SU-DHL-6 (cell line): ENCODE measurements around the gene DNAAF5.
"Not testable (repeated sequence)": the region's sequence is repeated elsewhere in the genome, so short reads cannot be mapped to it uniquely, and the experiment has no call there.

Experiments
- H2AFZ ChIP-seq: fragments of 200-600 bp; sonication (generic); 2 replicates; pipeline ENCODE4 v1.6.1; 2014; ENCODE audit warnings: low read depth, mild to moderate bottlenecking, moderate library complexity, mixed read lengths, antibody characterized with exemption, low read length; ENCODE audit not compliant: severe bottlenecking
- H3F3A ChIP-seq: fragments of 200-600 bp; shearing (Covaris generic); 2 replicates; pipeline ENCODE4 v1.6.0; 2016; ENCODE audit warnings: antibody characterized with exemption, mild to moderate bottlenecking; ENCODE audit not compliant: insufficient read depth
- H3K27ac ChIP-seq: fragments of 200-600 bp; sonication (generic); 2 replicates; pipeline ENCODE4 v1.5.1; 2016; ENCODE audit warnings: low read depth, mild to moderate bottlenecking, low read length, moderate library complexity, mixed read lengths
- H3K27me3 ChIP-seq: fragments of 200-600 bp; sonication (generic), shearing (Covaris generic); 2 replicates; pipeline ENCODE4 v1.6.0; 2014; ENCODE audit warnings: mild to moderate bottlenecking, low read length
- H3K36me3 ChIP-seq: fragments of 200-600 bp; sonication (generic); 2 replicates; pipeline ENCODE4 v1.6.1; 2014; ENCODE audit warnings: mild to moderate bottlenecking, low read length, mixed read lengths
- H3K4me2 ChIP-seq: fragments of 300-600, 200-600 bp; shearing (Covaris generic), sonication (generic); 2 replicates; pipeline ENCODE4 v1.6.0; 2014; ENCODE audit warnings: low read length, low read depth, mild to moderate bottlenecking; ENCODE audit not compliant: poor library complexity, severe bottlenecking
- H3K4me3 ChIP-seq: fragments of 200-600 bp; sonication (generic); 2 replicates; pipeline ENCODE4 v1.5.1; 2014; ENCODE audit warnings: antibody characterized with exemption, low read length, mild to moderate bottlenecking, mixed read lengths; ENCODE audit not compliant: insufficient read depth, poor library complexity, severe bottlenecking
- H3K79me2 ChIP-seq: fragments of 200-600 bp; sonication (generic); 2 replicates; pipeline ENCODE4 v1.6.1; 2014; ENCODE audit warnings: mild to moderate bottlenecking, low read length, moderate library complexity; ENCODE audit not compliant: insufficient read depth
- H3K9ac ChIP-seq: fragments of 200-600 bp; sonication (generic); 2 replicates; pipeline ENCODE4 v1.7.0; 2014; ENCODE audit warnings: mild to moderate bottlenecking, low read length
- H3K9me2 ChIP-seq: fragments of 200-600 bp; sonication (generic); replicated peaks from 2 replicates; pipeline ENCODE4 v1.6.1; 2014; ENCODE audit warnings: low read length; ENCODE audit not compliant: insufficient read depth
- H3K9me3 ChIP-seq: fragments of 200-600 bp; sonication (generic); 2 replicates; pipeline ENCODE4 v1.6.1; 2014; ENCODE audit warnings: low read length, mixed read lengths; ENCODE audit not compliant: insufficient read depth
- H4K20me1 ChIP-seq: fragments of 200-600 bp; sonication (generic); 2 replicates; pipeline ENCODE4 v1.6.1; 2014; ENCODE audit warnings: low read depth, mild to moderate bottlenecking, antibody characterized with exemption, low read length, moderate library complexity, mixed read lengths
- CTCF ChIP-seq: fragments of 200-600 bp; sonication (generic); IDR thresholded peaks from one replicate; pipeline ENCODE4 v1.5.1; 2017; ENCODE audit warnings: antibody characterized with exemption, mild to moderate bottlenecking, low read length, moderate library complexity; ENCODE audit not compliant: insufficient read depth, poor library complexity, severe bottlenecking
- EZH2phosphoT487 ChIP-seq: fragments of 200-600 bp; sonication (generic), shearing (Covaris generic); conservative IDR thresholded peaks from 2 replicates; pipeline ENCODE4 v1.6.1; 2018; ENCODE audit warnings: mild to moderate bottlenecking, antibody characterized with exemption, low read length, moderate library complexity, mixed read lengths

Gene DNAAF5

GRCh38 chr7:800692-801091, 74.2 kb downstream of the DNAAF5 start:
- Histone ChIP-seq H2AFZ (no peak overlapping the region), H3K79me2 (no peaks in the 10 kb centered on the region), H3K9ac (no peak overlapping the region), H3F3A (no peaks in the 10 kb centered on the region), H3K27me3 (no peaks in the 10 kb centered on the region), H3K27ac (no peak overlapping the region), H3K9me3 (no peaks in the 10 kb centered on the region), H3K4me3 (no peak overlapping the region), H4K20me1 (no peaks in the 10 kb centered on the region), H3K4me2 (no peak overlapping the region), H3K36me3 (no peaks in the 10 kb centered on the region), H3K9me2 (no peaks in the 10 kb centered on the region)
- TF ChIP-seq CTCF = no peak
- TF ChIP-seq EZH2phosphoT487 = no peak

- not testable (repeated sequence) for H3K36me3 ChIP-seq, H3K27me3 ChIP-seq, H3K9me2 ChIP-seq, H3K4me3 ChIP-seq, H2AFZ ChIP-seq, H3K4me2 ChIP-seq, H3K79me2 ChIP-seq, H3F3A ChIP-seq, H3K27ac ChIP-seq, H3K9me3 ChIP-seq, H3K9ac ChIP-seq, H4K20me1 ChIP-seq
Observed at GRCh38 chr7:801351-801750, 74.9 kb downstream of the DNAAF5 start.

GRCh38 chr7:801940-802381, 75.5 kb downstream of the DNAAF5 start:
- Histone ChIP-seq H3K27me3 (no peaks in the 10 kb centered on the region), H3K4me2 (no peak overlapping the region), H3K27ac (no peak overlapping the region), H3K9me3 (no peaks in the 10 kb centered on the region), H3F3A (no peaks in the 10 kb centered on the region), H2AFZ (no peak overlapping the region), H4K20me1 (no peaks in the 10 kb centered on the region), H3K4me3 (no peak overlapping the region), H3K79me2 (no peaks in the 10 kb centered on the region), H3K36me3 (no peaks in the 10 kb centered on the region), H3K9ac (no peak overlapping the region), H3K9me2 (no peaks in the 10 kb centered on the region)
- TF ChIP-seq CTCF (no peak), EZH2phosphoT487 (no peak)

- no peaks in the 10 kb centered on the region for H3K27me3 ChIP-seq
- no peak overlapping the region for H3K9ac ChIP-seq
- H3F3A ChIP-seq = no peaks in the 10 kb centered on the region
- no peaks in the 10 kb centered on the region for H3K36me3 ChIP-seq
- no peak overlapping the region for H3K4me2 ChIP-seq
- no peak overlapping the region for H2AFZ ChIP-seq
- H3K9me2 ChIP-seq = no peaks in the 10 kb centered on the region
- no peaks in the 10 kb centered on the region for H3K79me2 ChIP-seq
- no peak for TF ChIP-seq EZH2phosphoT487
- TF ChIP-seq CTCF = no peak
- H3K9me3 ChIP-seq = no peaks in the 10 kb centered on the region
- no peak overlapping the region for H3K4me3 ChIP-seq
- no peak overlapping the region for H3K27ac ChIP-seq
- no peaks in the 10 kb centered on the region for H4K20me1 ChIP-seq
Observed at GRCh38 chr7:802500-803242, 76.2 kb downstream of the DNAAF5 start.
